ENCODE measurements around the gene RSRP1. TPM values are rescaled to one million over a fixed set of nuclear protein-coding genes. Genes with fewer than 3 reads are reported as not detected.

The RSRP1 gene
- total RNA-seq, 1 experiment from 2014 or later, result 113 TPM

DNA sequence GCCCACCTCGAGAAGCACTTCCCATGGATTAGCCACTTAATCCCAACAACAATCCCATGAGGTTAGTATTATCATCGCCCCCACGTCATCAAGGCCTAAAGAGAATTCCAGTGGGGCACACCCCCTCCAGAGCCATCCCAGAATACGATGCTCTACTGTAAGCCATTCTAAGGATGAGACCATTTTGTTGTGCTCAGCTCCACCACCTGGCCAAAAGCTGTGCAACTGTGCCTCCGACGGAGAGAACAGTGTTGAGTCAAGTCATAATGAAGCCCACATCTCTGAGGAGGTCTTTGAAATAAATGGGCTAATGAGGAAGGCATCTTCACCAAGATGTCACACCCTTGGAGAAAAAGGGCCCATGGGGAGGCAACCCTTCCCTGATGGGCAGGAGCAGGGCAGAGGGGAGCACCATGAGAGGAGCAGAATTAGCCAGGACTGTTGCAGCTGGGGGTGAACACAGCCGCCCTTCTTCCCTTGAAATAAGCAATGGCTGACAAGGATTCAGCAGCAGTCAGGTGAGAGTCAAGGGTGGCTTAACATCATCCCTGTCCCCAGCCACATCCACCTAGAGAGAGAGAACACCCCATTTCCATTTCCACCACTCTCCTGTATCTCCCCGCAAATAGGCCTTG lies 29.5 kb downstream of the RSRP1 start:
- Histone ChIP-seq H3K27ac (no peak overlapping the region), H3K9me3 (ENCODE audit: insufficient read depth, low read depth) (no peaks in the 10 kb centered on the region), H3K79me2 (ENCODE audit: low read depth) (no peaks in the 10 kb centered on the region), H3K4me3 (no peak overlapping the region), H3F3A (ENCODE audit: insufficient read depth, low read depth) (no peaks in the 10 kb centered on the region), H3K4me1 (replicated peaks; ENCODE audit: insufficient read depth) (no peaks in the 10 kb centered on the region), H2AFZ (no peak overlapping the region), H3K27me3 (ENCODE audit: insufficient read depth, low read depth) (no peaks in the 10 kb centered on the region), H3K36me3 (ENCODE audit: low read depth) (no peaks in the 10 kb centered on the region), H4K20me1 (ENCODE audit: insufficient read depth) (no peaks in the 10 kb centered on the region), H3K4me2 (no peak overlapping the region), H3K9me2 (ENCODE audit: insufficient read depth) (no peaks in the 10 kb centered on the region)
- TF ChIP-seq EZH2 (IDR thresholded peaks at IDR 0.05; ENCODE audit: low read depth), result no peak
- TF ChIP-seq, protein P1, sequence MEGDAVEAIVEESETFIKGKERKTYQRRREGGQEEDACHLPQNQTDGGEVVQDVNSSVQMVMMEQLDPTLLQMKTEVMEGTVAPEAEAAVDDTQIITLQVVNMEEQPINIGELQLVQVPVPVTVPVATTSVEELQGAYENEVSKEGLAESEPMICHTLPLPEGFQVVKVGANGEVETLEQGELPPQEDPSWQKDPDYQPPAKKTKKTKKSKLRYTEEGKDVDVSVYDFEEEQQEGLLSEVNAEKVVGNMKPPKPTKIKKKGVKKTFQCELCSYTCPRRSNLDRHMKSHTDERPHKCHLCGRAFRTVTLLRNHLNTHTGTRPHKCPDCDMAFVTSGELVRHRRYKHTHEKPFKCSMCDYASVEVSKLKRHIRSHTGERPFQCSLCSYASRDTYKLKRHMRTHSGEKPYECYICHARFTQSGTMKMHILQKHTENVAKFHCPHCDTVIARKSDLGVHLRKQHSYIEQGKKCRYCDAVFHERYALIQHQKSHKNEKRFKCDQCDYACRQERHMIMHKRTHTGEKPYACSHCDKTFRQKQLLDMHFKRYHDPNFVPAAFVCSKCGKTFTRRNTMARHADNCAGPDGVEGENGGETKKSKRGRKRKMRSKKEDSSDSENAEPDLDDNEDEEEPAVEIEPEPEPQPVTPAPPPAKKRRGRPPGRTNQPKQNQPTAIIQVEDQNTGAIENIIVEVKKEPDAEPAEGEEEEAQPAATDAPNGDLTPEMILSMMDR (conservative IDR thresholded peaks at IDR 0.05), result no peak
- BruUV-seq (replicated peaks), result no TSS peak
- intact Hi-C loops (cut with micrococcal nuclease; ENCODE audit: unreplicated experiment), result no loop called here
- POLR2A ChIA-PET (ENCODE audit: unreplicated experiment), result no interaction called here
- no peak for DNase-seq
- CTCF ChIA-PET, result no interaction called here

DNA sequence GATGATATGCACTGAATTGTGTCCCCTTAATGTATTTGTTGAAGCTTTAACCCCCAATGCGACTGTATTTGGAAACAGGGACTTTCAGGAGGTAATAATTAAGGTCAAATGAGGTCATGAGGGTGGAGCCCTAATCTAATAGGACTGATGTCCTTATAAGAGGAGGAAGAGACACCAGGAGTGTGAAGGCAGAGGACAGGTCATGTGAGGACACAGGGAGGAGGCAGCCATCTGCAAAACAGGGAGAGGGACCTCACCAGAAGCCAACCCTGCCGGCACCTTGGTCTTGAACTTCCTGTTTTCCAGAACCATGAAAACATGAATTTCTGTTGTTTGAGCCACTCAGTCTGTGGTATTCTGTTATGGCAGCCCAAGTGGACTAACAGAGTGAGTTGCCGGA lies 30.2 kb downstream of the RSRP1 start:
- Histone ChIP-seq H3F3A (ENCODE audit: insufficient read depth, low read depth) (no peaks in the 10 kb centered on the region), H3K4me3 (no peak overlapping the region), H2AFZ (no peak overlapping the region), H3K4me1 (replicated peaks; ENCODE audit: insufficient read depth) (no peaks in the 10 kb centered on the region), H3K79me2 (ENCODE audit: low read depth) (no peaks in the 10 kb centered on the region), H3K4me2 (no peak overlapping the region), H3K27ac (no peak overlapping the region), H3K36me3 (ENCODE audit: low read depth) (no peaks in the 10 kb centered on the region), H3K9me2 (ENCODE audit: insufficient read depth) (no peaks in the 10 kb centered on the region), H4K20me1 (ENCODE audit: insufficient read depth) (no peaks in the 10 kb centered on the region), H3K9me3 (ENCODE audit: insufficient read depth, low read depth) (no peaks in the 10 kb centered on the region), H3K27me3 (ENCODE audit: insufficient read depth, low read depth) (no peaks in the 10 kb centered on the region)
- BruUV-seq (replicated peaks), result no TSS peak
- no peak for TF ChIP-seq EZH2 (IDR thresholded peaks at IDR 0.05; ENCODE audit: low read depth)
- TF ChIP-seq, protein P1 (conservative IDR thresholded peaks at IDR 0.05), result no peak
- DNase-seq, result no peak
- intact Hi-C loops (cut with micrococcal nuclease; ENCODE audit: unreplicated experiment), result no loop called here
- CTCF ChIA-PET, result no interaction called here
- POLR2A ChIA-PET (ENCODE audit: unreplicated experiment), result no interaction called here

DNA sequence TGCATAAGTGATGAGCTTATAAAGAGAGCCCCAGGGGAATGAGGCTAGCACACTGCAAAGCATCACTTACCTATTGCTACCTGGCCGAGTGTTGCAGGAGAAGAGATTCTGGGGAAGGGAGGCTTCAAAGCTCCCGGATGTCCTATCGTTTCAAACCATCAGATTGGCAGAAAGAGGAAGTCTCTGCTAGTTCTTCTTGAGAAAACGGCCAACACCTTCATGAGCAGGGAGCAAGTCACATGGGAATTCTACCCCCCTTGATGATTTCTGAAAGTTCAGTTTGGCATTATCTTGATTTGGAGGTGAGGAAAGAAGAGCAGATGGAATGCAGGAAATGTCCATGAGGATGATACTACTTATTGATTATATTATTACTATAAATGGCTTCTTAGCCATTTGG lies 31.1 kb downstream of the RSRP1 start:
- no peak overlapping the region for H3K4me2 ChIP-seq
- H3K9me2 ChIP-seq (ENCODE audit: insufficient read depth), result no peaks in the 10 kb centered on the region
- ChIA-PET CTCF (no interaction called here), POLR2A (ENCODE audit: unreplicated experiment) (interaction anchor here (0.7 kb wide), 1 partner anchor 38 kb away, joined by 5 read pairs; no protein-coding TSS in a partner anchor)
- no peaks in the 10 kb centered on the region for H3K9me3 ChIP-seq (ENCODE audit: insufficient read depth, low read depth)
- DNase-seq, result no peak
- BruUV-seq (replicated peaks), result no TSS peak
- no peaks in the 10 kb centered on the region for H3K79me2 ChIP-seq (ENCODE audit: low read depth)
- no peak overlapping the region for H2AFZ ChIP-seq
- no peaks in the 10 kb centered on the region for H4K20me1 ChIP-seq (ENCODE audit: insufficient read depth)
- H3K4me3 ChIP-seq, result no peak overlapping the region
- no peak overlapping the region for H3K27ac ChIP-seq
- intact Hi-C loops (cut with micrococcal nuclease; ENCODE audit: unreplicated experiment), result no loop called here
- no peaks in the 10 kb centered on the region for H3K27me3 ChIP-seq (ENCODE audit: insufficient read depth, low read depth)
- H3K36me3 ChIP-seq (ENCODE audit: low read depth), result no peaks in the 10 kb centered on the region
- no peaks in the 10 kb centered on the region for H3F3A ChIP-seq (ENCODE audit: insufficient read depth, low read depth)
- H3K4me1 ChIP-seq (replicated peaks; ENCODE audit: insufficient read depth), result no peaks in the 10 kb centered on the region
- TF ChIP-seq, protein P1 (conservative IDR thresholded peaks at IDR 0.05), result no peak
- TF ChIP-seq EZH2 (IDR thresholded peaks at IDR 0.05; ENCODE audit: low read depth), result no peak

Measured in PC-9 (cell line).